Measurements from ENCODE around the gene NKX6-1.

DNA sequence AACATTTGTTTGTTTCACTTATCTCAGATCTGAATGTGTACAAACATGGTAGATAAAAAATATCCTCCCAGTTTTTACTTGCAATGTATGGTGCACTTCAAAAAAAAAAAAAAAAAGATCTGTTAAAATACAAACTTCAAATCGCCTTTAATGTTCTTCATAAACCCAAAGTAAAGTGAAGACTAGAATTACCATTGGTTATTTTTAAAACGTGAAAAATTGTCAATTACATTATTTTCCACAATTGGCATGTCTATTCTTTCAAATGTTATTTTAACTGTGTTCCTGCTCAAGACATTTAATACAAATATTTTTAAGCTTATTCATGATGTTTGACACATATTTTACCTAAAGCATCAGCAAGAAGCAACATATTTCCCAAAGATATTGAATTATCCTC is 5.0 kb downstream of the NKX6-1 start:
- TF ChIP-seq, protein P1, sequence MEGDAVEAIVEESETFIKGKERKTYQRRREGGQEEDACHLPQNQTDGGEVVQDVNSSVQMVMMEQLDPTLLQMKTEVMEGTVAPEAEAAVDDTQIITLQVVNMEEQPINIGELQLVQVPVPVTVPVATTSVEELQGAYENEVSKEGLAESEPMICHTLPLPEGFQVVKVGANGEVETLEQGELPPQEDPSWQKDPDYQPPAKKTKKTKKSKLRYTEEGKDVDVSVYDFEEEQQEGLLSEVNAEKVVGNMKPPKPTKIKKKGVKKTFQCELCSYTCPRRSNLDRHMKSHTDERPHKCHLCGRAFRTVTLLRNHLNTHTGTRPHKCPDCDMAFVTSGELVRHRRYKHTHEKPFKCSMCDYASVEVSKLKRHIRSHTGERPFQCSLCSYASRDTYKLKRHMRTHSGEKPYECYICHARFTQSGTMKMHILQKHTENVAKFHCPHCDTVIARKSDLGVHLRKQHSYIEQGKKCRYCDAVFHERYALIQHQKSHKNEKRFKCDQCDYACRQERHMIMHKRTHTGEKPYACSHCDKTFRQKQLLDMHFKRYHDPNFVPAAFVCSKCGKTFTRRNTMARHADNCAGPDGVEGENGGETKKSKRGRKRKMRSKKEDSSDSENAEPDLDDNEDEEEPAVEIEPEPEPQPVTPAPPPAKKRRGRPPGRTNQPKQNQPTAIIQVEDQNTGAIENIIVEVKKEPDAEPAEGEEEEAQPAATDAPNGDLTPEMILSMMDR (IDR thresholded peaks at IDR 0.05; ENCODE audit: extremely low read depth in 1 of 2, insufficient read depth in 1 of 2, low read depth in 1 of 2, low read length in 2 of 2): no peak
- TF ChIP-seq POLR2A (IDR thresholded peaks at IDR 0.05; ENCODE audit: low read depth, low read length): no peak

All from endothelial cell of umbilical vein (primary cell).